IMR-90 (cell line): ENCODE data around the gene GRPR.

ENCODE experiments used
- BHLHE40 ChIP-seq: fragments of 150-350 bp; IDR thresholded peaks from 2 replicates; pipeline ENCODE4 v1.6.1; 2016; ENCODE audit warnings: mild to moderate bottlenecking, low read depth, low read length
- CEBPB ChIP-seq: IDR thresholded peaks from 2 replicates; pipeline ENCODE4 v1.6.1; 2012; ENCODE audit warnings: low read depth, low read length, improper control_type of control experiment
- CHD1 ChIP-seq: IDR thresholded peaks from 2 replicates; pipeline ENCODE4 v1.6.1; 2012; ENCODE audit warnings: low read depth, low read length, improper control_type of control experiment
- FOS ChIP-seq: fragments of 150-350 bp; IDR thresholded peaks from 2 replicates; pipeline ENCODE4 v1.6.1; 2016; ENCODE audit warnings: low read depth, low read length
- MAFK ChIP-seq: IDR thresholded peaks from 2 replicates; pipeline ENCODE4 v1.6.1; 2012; ENCODE audit warnings: low read depth, low read length, improper control_type of control experiment
- MAZ ChIP-seq: IDR thresholded peaks from 2 replicates; pipeline ENCODE4 v1.6.1; 2012; ENCODE audit warnings: low read depth, mild to moderate bottlenecking, low read length, improper control_type of control experiment, moderate library complexity, borderline replicate concordance
- MXI1 ChIP-seq: IDR thresholded peaks from 2 replicates; pipeline ENCODE4 v1.6.1; 2012; ENCODE audit warnings: low read depth, mild to moderate bottlenecking, low read length, moderate library complexity, borderline replicate concordance
- POLR2A ChIP-seq: IDR thresholded peaks from 2 replicates; pipeline ENCODE4 v1.6.1; 2012; ENCODE audit warnings: mild to moderate bottlenecking, low read depth, low read length
- RAD21 ChIP-seq: IDR thresholded peaks from 2 replicates; pipeline ENCODE4 v1.6.1; 2012; ENCODE audit warnings: low read length, improper control_type of control experiment
- RCOR1 ChIP-seq: IDR thresholded peaks from 2 replicates; pipeline ENCODE4 v1.6.1; 2012; ENCODE audit warnings: mild to moderate bottlenecking, low read length, improper control_type of control experiment; ENCODE audit not compliant: insufficient replicate concordance
- RFX5 ChIP-seq: IDR thresholded peaks from 2 replicates; pipeline ENCODE4 v1.8.0; 2012; ENCODE audit warnings: low read depth, mild to moderate bottlenecking, low read length, moderate library complexity
- TF ChIP-seq, protein P1 (sequence below): conservative IDR thresholded peaks from 2 replicates; pipeline ENCODE4 v1.5.1; 2012; ENCODE audit warnings: mild to moderate bottlenecking, low read depth, low read length, improper control_type of control experiment
- TF ChIP-seq, protein P2 (sequence below): fragments of 150-350 bp; IDR thresholded peaks from 2 replicates; pipeline ENCODE4 v1.6.1; 2017; ENCODE audit warnings: mild to moderate bottlenecking, antibody characterized with exemption, low read length, low read depth

DNA sequence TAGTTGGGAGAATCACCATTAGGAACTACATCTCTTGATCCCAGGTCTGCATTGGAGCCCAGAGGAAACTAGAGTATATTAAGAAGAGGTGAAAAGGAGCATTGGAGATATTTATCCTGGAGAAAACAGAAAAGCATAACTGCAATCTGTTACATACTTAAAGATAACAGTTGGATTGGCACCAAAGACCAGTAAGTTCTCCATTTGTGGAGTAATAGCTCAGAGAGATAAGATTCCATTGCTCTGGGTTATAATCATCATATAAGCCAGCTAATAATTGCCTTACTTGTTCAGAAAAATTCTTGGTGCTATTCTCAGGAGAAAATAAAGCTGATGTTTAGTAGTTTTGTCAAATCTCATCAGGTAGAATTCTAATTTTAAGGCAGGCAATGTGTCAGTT, 20.6 kb downstream of the GRPR start:
- TF ChIP-seq MAFK = no peak
- TF ChIP-seq MAZ = no peak
- TF ChIP-seq, protein P1, sequence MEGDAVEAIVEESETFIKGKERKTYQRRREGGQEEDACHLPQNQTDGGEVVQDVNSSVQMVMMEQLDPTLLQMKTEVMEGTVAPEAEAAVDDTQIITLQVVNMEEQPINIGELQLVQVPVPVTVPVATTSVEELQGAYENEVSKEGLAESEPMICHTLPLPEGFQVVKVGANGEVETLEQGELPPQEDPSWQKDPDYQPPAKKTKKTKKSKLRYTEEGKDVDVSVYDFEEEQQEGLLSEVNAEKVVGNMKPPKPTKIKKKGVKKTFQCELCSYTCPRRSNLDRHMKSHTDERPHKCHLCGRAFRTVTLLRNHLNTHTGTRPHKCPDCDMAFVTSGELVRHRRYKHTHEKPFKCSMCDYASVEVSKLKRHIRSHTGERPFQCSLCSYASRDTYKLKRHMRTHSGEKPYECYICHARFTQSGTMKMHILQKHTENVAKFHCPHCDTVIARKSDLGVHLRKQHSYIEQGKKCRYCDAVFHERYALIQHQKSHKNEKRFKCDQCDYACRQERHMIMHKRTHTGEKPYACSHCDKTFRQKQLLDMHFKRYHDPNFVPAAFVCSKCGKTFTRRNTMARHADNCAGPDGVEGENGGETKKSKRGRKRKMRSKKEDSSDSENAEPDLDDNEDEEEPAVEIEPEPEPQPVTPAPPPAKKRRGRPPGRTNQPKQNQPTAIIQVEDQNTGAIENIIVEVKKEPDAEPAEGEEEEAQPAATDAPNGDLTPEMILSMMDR = no peak
- TF ChIP-seq, protein P2, sequence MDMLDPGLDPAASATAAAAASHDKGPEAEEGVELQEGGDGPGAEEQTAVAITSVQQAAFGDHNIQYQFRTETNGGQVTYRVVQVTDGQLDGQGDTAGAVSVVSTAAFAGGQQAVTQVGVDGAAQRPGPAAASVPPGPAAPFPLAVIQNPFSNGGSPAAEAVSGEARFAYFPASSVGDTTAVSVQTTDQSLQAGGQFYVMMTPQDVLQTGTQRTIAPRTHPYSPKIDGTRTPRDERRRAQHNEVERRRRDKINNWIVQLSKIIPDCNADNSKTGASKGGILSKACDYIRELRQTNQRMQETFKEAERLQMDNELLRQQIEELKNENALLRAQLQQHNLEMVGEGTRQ = no peak
- TF ChIP-seq CHD1 = no peak
- no peak for TF ChIP-seq POLR2A
- no peak for TF ChIP-seq RFX5
- no peak for TF ChIP-seq FOS
- TF ChIP-seq CEBPB = no peak
- no peak for TF ChIP-seq RAD21
- no peak for TF ChIP-seq BHLHE40
- no peak for TF ChIP-seq RCOR1
- TF ChIP-seq MXI1 = no peak
